NCI-H128 (cell line): Measurements from ENCODE around the gene DDX5.
"Not testable (repeated sequence)": the region's sequence is repeated elsewhere in the genome, so short reads cannot be mapped to it uniquely, and the experiment has no call there.

ENCODE experiments used
- DNase-seq: peaks from one replicate; lab custom pipeline; 2025; ENCODE audit not compliant: unreplicated experiment; lab: John Stamatoyannopoulos, UW

Gene DDX5

GRCh38 chr17:64508683-64509082 is 2.6 kb upstream of the DDX5 start:
- no peak for DNase-seq

- peak; percentile 10 for DNase-seq
Observed at GRCh38 chr17:64507413-64507782, 1.3 kb upstream of the DDX5 start.

GRCh38 chr17:64506576-64507412 is 705 bp upstream of the DDX5 start, which contains the start of gene CEP95:
TSS of gene CEP95 (plus strand) at chr17:64506977. CDS start at chr17:64507098, 121 bp downstream.
- DNase-seq, result peak; percentile 79

GRCh38 chr17:64505340-64506200 is 519 bp downstream of the DDX5 start:
- DNase-seq, result peak; percentile 58

- DNase-seq, result no peak
Observed at GRCh38 chr17:64504769-64505339, 1.2 kb downstream of the DDX5 start.

- no peak for DNase-seq
Observed at GRCh38 chr17:64503821-64504768, 2.0 kb downstream of the DDX5 start.

GRCh38 chr17:64503341-64503740 is 2.7 kb downstream of the DDX5 start:
- no peak for DNase-seq

GRCh38 chr17:64502809-64503208 is 3.3 kb downstream of the DDX5 start:
- no peak for DNase-seq

- no peak for DNase-seq
Observed at GRCh38 chr17:64502021-64502420, 4.1 kb downstream of the DDX5 start.

- no peak for DNase-seq
Observed at GRCh38 chr17:64500862-64501765, 5.0 kb downstream of the DDX5 start.

- no peak for DNase-seq
Observed at GRCh38 chr17:64500487-64500859, 5.6 kb downstream of the DDX5 start.

GRCh38 chr17:64499805-64500486 is 6.1 kb downstream of the DDX5 start:
- DNase-seq, result no peak

- no peak for DNase-seq
Observed at GRCh38 chr17:64498308-64499203, 7.5 kb downstream of the DDX5 start.

GRCh38 chr17:64497565-64498035 is 8.5 kb downstream of the DDX5 start:
- DNase-seq, result no peak

GRCh38 chr17:64496786-64497564 is 9.1 kb downstream of the DDX5 start, which contains the start of gene POLG2:
TSS of gene POLG2 (minus strand) at chr17:64497054. CDS start at chr17:64496968, 86 bp downstream.
- peak; percentile 68 for DNase-seq

- no peak for DNase-seq
Observed at GRCh38 chr17:64496348-64496785, 9.7 kb downstream of the DDX5 start.

GRCh38 chr17:64495300-64495699 is 10.8 kb downstream of the DDX5 start:
- DNase-seq, result not testable (repeated sequence)
